M059J (cell line): Measurements from ENCODE around the gene SBK3. TPM values are rescaled to one million over a fixed set of nuclear protein-coding genes. Genes with fewer than 3 reads are reported as not detected.
A peak's percentile ranks its signal among the peaks of the same experiment; 100 is the strongest.
"Not testable (repeated sequence)": the region's sequence is repeated elsewhere in the genome, so short reads cannot be mapped to it uniquely, and the experiment has no call there.

ENCODE experiments used
- DNase-seq: peaks from one replicate; pipeline ENCODE4 v3.0.0-alpha.2; 2012; ENCODE audit warnings: low read depth
- total RNA-seq: library from RNA; depleted of rRNA; stranded (reverse); fragments of >200 nt; shearing (Covaris generic); gene quantifications from 2 replicates; pipeline ENCODE4 v1.2.3, GENCODE V29; 2014

Gene SBK3
- total RNA-seq, 1 experiment from 2014 or later = not detected

DNA sequence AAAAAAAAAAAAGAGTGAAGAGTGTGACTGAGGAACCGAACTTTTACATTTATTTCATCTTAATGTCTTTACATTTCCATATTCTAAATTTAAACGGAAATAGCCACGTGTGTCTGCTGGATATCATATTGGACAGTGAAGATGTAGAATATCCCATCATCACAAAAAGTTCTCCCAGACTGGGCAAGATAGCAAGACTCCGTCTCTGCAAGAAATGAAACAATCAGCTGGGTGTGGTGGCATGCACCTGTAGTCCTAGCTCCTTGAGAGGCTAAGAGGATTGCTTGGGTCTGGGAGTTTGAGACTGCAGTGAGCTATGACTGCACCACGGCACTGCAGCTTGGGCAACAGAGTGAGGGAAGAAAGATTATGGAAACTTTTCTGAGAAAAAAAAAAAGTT, 31.4 kb upstream of the SBK3 start:
- no peak for DNase-seq

DNA sequence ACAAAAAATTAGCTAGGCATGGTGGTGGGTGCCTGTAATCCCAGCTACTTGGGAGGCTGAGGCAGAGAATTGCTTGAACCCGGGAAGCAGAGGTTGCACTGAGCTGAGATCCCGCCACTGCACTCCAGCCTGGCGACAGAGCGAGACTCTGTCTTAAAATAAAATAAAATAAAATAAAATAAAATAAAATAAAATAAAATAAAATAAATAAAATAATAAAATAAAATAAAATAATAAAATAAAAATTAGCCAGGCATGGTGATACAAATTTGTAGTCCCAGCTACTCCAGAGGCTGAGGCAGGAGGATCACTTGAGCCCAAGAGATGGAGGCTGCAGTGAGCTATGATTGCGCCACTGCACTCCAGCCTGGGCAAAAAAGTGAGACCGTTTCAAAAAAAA, 28.6 kb upstream of the SBK3 start:
- not testable (repeated sequence) for DNase-seq

DNA sequence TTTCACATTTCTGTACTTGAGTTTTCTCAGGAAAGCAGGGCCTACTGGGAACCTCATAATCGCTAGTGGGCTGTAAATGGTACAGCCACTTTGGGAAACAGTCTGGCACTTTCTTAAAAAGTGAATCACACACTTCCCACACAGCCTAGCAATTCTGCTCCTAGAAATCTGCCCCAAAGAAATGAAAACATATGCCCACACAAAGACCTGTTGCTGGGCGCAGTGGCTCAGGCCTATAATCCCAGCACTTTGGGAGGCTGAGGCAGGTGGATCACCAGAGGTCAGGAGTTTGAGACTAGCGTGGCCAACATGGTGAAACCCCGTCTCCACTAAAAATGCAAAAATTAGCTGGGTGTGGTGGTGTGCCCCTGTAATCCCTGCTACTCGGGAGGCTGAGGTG, 24.1 kb upstream of the SBK3 start:
- not testable (repeated sequence) for DNase-seq

DNA sequence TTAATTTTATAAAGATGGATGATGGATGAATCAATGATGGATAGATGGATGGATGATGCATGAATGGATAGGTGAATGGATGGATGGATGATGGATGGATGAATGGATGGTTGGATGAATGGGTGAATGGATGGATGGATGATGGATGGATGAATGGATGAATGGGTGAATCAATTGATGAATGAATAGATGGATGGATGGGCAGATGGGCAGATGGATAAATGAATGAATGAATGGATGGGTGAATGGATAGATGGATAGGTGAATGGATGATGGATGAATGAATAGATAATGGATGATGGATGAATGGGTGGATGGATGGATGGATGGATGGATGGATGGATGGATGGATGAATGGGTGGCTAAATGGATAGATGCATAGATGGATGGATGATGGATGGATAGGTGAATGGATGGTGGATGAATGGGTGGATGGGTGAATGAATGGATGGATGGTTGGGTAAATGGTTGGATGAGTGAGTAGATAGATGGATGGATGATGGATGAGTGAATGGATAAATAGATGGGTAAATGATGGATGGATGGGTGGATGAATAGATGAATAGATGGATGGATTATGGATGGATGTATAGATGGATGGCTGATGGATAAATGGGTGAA, 22.5 kb upstream of the SBK3 start:
- no peak for DNase-seq

DNA sequence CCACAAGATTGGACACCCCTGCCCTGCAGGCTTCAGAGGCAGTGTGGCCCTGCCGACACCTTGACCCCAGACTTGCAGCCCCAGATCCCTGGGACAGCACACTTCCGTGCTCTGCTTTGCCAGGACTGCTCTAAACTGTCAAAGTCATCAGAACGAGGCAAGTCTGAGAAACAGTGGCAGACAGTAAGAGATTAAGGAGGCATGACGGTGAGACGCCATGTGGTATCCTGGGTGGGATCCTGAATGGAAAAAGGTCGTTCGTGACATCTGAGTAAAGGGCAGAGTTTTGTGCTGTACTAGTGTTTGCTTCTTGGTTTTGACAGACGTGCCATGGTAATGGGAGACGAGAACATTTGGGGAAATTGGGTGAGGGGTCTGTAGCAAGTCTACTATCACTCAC, 21.5 kb upstream of the SBK3 start:
- DNase-seq = no peak

DNA sequence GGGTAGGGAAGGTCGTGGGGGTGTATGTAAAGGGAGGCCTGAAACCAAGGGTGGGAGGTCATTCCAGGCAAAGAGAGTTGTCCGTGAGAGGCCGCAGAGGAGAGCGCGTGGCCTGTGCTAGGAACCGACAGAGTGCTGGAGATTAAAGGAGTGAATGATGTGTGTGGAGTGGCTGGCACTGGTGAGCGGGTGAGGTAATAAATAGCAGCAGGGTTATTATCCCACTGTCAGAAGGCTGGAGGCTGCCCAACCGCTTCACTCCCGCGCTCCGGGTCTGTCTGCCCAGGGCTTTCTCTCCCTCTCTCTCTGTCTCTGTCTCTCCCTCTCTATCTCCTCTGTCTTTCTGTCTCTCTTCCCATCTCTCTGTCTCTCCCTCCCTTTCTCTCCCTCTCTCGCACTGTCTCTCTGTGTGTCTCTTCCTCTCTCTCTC, 17.9 kb upstream of the SBK3 start:
- no peak for DNase-seq

DNA sequence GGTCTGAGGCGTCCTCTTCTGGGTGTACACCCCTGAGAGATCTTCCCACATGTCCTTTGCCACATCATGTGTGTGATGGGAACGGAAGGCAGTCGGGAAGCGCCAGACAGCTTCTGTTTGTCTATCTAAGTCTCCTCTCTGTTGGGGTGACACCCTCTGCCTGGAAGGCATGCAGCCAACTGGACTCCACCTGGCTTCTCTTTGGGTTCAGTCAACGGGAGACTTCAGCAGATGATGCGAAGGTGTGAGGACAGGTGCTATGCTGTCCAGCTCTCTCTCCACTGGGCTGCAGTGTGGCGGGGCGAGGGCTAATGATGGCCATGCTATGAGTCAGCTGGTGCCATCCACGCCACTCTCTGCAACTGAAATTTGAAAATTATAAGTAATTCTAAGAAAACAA, 14.3 kb upstream of the SBK3 start:
- DNase-seq = no peak

DNA sequence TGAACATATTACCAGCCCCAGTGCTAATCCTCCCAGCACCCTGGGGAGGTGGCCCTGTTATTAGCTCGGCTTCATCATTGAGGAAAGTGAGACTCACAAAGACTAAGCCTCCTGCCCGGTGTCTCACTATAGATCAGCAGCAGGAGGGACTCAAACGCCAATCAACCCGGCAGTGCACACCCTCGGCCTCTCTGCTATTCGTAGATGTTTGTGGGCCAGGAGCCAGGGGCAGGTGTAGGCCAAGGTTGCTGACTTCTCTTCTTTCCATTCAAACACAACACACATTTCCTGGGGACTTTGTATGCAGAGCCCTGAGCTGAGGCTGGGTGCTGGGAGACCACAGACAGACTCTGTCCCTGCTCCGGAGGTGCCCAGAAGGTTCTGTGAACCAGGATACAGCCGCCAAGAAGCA, 9.4 kb upstream of the SBK3 start:
- no peak for DNase-seq

DNA sequence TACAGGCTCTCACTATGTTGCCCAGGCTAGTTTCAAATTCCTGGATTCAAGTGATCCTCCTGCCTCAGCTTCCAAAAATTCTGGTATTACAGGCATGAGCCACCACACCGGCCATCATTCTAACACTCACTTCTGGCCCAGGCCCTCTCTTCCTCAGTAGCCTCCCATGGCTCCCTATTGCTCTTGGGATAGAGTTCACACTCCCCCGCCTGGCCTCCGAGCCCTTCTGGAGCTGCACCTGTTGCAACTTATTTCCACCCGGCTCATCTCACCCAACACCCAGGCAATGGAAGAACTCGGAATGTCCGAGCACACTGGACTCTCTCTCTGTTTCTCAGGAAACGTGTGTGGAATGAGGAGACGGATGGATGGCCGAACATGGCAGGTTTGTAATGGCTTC, 9.0 kb upstream of the SBK3 start:
- no peak for DNase-seq

DNA sequence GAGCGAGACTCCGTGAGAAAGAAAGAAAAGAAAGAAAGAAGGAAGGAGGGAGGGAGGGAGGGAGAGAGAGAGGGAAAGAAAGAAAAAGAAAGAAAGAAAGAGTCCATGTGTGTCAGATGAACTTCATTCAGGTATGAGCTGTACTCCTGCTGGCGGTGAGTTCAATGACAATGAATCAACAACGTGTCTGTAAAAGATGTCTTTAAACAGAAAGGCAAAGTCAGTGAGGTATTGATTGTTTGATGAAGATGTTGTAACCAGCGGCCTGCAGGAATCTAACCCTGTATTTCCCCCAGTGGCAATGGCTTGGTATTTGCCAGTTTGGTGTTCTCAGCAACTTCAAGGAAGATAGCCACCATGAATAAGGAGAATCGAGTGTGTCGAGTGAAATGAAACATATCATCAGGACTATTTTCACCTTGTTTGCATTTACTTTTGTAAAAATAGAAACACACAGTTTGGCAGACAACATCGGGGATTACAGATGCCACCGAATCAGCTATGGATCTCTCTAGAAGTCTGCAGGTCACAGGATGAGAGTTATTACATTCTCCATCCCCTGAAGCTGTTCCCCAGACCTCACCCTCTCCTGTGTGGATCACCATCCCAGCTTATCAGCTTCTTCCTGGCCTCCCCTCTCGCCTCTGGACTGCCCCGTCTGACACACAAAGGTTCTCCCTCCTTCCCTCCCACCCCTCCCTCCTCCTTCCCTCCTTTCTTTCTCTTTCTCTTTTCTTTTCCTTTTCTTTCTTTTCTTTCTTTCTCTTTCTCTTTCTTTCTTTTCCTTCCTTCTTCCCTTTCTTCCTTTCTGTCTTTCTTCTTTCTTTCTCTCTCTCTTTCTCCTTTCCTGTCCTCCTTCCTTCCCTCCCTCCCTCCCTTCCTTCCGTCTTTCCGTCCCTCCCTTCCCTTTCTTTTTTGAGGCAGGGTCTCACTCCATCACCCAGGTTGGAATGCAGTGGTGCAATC, 8.2 kb upstream of the SBK3 start:
- DNase-seq = no peak

DNA sequence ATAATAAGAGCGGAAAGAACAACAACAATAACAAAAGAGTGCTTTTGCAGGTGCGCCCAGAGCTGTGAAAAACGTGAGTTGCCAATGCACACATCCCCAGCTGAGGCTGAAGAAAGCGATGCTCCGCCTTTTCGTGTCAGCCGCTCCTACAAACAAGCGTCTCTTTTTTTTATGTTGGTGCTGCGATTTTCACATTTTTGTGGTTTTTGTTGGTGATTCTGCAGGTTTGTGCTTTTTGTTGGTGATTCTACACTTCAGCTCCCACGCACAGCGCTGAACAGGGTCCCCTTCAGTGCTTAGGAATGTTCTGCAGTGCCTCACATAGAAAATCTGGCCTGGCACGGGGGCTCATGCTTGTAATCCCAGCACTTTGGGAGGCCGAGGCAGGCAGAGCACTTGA, 7.3 kb upstream of the SBK3 start:
- DNase-seq = peak; percentile 66

DNA sequence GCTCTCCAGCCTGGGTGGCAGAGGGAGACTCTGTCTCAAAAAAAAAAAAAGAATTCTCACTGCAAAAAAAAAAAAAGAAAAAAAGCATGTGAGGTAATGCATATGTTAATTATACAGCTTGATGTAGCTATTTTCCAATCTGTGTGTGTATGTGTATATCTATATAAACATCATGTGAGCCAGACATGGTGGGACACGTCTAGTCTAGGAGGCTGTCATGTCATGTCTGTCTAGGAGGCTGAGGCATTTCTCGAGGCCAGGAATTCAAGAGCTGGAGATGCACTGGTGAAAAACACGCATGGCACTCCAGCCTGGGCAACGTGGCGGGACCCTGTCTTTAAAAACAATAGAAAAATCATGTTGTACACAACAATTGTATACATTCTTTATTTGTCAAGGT, 6.9 kb upstream of the SBK3 start:
- no peak for DNase-seq

DNA sequence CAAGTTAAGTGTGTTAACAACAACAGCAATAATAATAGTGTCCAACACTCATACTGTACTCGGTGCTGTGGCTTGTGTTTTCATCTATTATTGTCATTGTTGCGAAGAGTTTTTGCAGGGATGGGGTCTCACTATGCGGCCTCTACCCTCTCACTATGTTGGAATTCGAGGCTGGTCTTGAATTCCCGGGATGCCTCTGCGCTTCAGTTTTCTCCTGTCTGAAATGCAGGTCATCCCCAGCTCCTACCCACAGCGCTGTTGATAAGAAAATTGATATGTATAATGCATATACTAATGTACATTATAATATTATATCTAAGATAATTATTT, 4.9 kb upstream of the SBK3 start:
- DNase-seq = no peak

DNA sequence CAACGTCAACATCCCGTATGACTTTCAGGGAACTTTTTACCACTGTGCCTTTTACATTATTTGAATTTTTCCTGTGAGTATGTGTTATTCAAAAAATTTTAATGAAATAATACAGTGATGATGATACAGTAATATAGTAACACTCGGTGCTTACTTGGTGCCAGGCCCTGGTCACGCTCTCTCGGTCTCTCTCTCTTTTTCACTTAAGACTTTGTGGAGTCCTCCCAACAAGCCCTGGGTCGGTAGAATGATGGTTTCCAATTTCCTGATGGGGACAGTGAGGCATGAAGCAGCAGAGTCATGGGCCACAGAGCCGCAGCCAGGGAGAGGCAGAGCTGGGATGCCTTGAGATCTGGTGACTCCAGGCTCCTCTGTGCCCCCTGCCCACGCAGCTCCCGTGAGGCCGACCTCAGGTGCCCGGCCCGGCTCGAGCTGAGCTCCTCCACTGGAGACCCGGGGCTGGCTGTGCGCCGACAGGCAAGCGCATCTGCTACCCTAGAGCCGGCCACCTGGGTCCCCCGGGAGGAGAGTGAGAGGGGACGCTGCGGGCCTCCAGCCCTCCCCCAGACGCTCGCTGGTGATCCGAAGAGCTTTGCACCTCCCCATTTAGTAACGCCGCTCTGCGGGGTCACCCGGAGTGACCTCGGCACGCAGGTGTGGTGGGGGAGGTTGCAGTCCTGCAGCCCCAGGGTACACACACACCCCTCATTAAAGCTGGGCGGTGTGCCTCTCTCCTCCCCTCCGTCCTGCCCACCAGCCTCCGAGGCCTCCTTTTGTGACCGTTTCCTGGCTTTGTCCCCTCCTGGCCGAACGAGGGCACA, 4.4 kb upstream of the SBK3 start:
- peak; percentile 71 for DNase-seq

DNA sequence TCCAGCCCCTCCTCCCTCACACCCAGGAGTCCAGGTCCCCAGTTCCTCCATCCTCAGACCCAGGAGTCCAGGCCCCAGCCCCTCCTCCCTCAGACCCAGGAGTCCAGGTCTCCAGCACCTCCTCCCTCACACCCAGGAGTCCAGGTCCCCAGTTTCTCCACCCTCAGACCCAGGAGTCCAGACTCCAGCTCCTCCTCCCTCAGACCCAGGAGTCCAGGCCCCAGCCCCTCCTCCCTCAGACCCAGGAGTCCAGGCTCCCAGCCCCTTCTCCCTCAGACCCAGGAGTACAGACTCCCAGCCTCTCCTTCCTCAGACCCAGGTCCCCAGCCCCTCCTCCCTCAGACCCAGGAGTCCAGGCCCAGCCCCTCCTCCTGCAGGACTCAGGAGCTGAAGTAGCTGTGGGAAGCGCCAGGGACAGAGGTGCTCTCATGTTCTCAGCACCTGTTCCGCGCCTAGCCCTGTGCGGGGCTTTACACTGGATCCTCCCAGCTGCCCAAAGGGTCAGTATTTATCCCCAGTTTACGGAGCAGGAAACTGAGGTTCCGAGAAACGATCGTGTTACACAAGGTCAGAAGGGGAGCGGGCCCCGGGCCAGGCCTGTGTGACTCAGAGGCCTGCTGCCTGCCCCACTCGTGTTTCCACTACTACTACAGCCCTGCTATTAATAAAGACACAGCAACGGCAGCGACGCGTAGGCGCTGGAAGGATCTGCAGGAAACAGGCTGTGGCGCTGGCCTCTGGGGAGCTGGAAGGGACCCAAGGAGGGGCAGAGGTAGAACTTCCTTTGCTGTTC, 1.7 kb upstream of the SBK3 start:
- peak; percentile 35 for DNase-seq

DNA sequence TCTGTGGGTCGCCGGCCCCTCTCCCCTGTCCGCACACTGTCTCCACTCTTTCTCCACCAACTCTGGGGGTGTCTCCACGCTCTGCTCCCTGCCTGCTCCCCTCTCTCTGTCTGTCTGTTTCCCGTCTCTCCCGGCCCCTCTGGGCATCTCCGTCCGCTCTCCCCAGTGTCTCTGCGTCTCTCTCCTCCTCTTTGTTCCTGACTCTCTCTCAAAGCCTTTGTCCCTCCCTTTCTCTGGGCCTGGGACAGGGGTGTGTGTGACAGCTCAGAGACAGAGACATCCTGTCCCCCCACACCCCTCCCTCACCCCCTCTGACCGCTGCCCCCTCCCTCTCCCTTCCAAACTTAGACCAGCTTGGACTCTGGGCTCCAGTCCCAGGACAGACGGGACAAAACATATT, 668 bp upstream of the SBK3 start:
- no peak for DNase-seq

DNA sequence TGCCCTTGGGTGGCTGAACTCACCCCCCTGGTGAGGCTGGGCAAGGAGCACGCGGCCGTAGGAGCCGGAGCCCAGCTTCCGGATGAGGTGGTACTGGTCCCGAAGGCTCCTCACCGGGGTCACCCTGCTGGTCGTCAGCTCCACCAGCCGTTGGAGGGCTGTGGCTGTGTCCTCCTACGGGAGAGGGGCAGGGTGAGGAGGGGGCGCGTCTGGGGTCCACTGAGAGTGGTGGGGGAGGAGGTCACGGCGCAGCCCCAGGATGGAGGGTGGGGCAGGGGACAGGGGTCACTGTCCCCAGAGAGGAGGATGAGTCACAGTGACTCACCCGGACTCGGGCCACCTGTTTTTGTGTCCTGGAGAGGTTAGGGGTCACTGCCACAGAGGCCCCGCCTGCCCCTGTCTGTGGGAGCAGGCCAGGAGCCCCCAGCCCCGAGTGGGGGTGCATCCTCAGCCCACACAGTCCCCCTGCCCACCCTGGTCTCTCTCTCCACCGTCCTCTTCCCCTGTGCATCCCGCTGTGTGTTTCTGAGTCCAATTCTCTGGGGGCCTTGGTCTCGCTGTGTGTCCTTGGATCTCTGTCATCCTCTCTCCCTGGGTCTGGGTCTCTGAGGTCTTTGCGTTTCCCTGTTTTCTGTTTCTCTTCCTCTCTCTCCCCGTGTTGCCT, 435 bp downstream of the SBK3 start:
- DNase-seq = no peak

DNA sequence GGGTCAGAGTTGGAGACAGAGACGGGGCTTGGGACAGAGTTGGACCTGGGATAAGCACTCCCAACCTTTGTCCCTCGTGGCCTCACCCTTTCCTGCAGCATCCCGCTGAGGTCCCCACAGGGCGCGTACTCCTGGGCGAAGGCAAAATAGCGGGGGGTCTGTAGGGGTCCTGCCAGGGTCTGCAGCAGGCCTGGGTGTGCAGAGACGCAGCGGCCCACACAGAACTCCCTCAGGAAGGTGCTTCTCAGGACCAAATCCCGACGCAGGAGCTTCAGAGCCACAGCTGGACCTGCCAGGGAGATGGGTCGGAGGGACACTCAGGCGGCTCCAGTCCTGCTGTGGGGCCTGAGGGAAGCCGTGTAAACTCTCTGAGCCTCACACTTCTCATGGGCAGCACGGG, 1.3 kb downstream of the SBK3 start:
- DNase-seq = no peak

DNA sequence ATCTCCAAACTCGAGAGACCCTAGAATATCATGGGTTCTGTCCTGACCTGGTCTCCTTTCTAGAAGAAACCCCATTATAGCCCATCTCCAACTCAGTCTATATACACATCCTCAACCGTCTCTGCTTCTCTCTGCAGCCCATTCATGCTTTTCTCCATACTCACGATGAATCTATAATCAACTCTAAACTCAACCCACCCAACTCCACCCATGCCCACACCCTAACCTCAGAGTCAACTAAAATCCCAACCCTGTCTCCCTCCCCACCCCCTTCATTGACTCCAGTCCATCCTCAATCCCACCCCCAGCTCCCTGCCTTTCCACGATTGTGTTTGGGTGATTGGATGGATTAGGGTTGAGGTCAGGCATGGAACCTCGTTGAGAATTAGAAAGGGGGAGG, 1.8 kb downstream of the SBK3 start:
- DNase-seq = no peak

DNA sequence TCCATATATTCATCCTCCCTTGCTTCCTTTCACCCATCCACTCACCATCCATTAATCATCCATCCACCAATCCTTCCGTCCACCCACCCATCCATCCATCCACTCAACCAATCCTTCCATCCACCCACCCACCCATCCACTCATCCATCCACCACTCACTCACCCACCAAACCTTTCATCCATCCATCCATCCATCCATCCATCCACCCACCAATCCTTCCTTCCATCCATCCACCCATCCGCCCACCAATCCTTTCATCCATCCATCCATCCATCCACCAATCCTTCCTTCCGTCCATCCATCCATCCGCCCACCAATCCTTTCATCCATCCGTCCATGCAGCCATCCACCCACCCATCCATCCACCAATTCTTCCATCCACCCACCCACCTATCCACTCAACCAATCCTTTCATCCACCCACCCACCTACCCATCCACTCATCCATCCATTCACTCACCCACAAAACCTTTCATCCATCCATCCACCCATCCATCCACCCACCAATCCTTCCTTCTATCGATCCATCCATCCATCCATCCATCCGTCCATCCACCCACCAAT, 3.0 kb downstream of the SBK3 start:
- DNase-seq = no peak

DNA sequence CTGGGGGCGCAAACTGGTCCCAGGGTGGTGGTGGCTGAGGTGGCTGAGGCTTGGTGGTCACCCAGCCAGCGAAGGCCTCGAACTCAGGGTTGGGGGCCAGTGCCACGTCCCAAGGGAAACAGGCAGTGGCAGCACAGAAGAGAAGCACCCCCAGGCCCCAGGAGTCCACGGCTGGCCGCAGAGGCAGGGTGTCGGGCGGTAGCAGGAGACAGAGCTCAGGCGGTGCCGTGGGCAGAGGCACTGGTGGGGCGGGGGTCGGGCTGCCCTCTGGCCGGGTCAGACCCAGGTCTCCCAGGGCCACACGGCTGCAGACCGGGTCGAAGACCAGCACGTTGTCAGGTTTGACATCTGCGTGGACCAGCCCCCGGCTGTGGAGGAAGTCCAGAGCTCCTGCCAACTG, 4.3 kb downstream of the SBK3 start:
- no peak for DNase-seq
